Uterus (tissue), 4 donors: Measurements from ENCODE around the gene UMODL1. TPM values are rescaled to one million over a fixed set of nuclear protein-coding genes. Genes with fewer than 3 reads are reported as not detected.

Experiments
- DNase-seq, 2 donors: peaks; one replicate each; pipeline ENCODE4 v3.0.0-alpha.2; 2019 to 2020
- H3K27ac ChIP-seq, 2 donors: fragments of 200-600 bp; sonication (generic); 1 replicate in 1 of 2; 2 replicates in 1 of 2; pipeline ENCODE4 v1.5.1; 2016 to 2018
- H3K27me3 ChIP-seq, 2 donors: fragments of 200-600 bp; sonication (generic); one replicate each; pipeline ENCODE4 v1.5.1; 2018 to 2019; ENCODE audit warnings: control low read depth in 1 of 2
- H3K36me3 ChIP-seq, 2 donors: fragments of 200-600 bp; sonication (generic); one replicate each; pipeline ENCODE4 v1.5.1; 2019; ENCODE audit warnings: control low read depth in 1 of 2
- H3K4me1 ChIP-seq, 2 donors: fragments of 200-600 bp; sonication (generic); one replicate each; pipeline ENCODE4 v1.5.1; 2018 to 2019; ENCODE audit warnings: control low read depth in 1 of 2
- H3K4me3 ChIP-seq, 2 donors: fragments of 200-600 bp; sonication (generic); 1 replicate in 1 of 2; 2 replicates in 1 of 2; pipeline ENCODE4 v1.5.1; 2018 to 2019; ENCODE audit warnings: mild to moderate bottlenecking in 1 of 2
- H3K9me3 ChIP-seq, 2 donors: fragments of 200-600 bp; sonication (generic); one replicate each; pipeline ENCODE4 v1.5.1; 2019; ENCODE audit warnings: control low read depth in 1 of 2
- POLR2A ChIP-seq, 2 donors: fragments of 450-650 bp; IDR thresholded peaks; one replicate each; pipeline ENCODE4 v1.6.1; 2016; ENCODE audit warnings: antibody characterized with exemption in 2 of 2, mild to moderate bottlenecking in 1 of 2, moderate library complexity in 1 of 2
- intact Hi-C: fragments of 100-400 bp; cut with DNase I; formaldehyde crosslinking; loops from one replicate; pipeline ENCODE4 v1.15.1; 2023; ENCODE audit warnings: low total_unique reads
- total RNA-seq, 4 donors: library from RNA; depleted of rRNA in 3 of 4; stranded (reverse); fragments of >200 nt in 3 of 4; gene quantifications; one replicate each; pipeline versions ENCODE4 v1.1.0 to v1.2.4, GENCODE V29; 2014 to 2023
- TF ChIP-seq, protein P1 (sequence below), 4 experiments: fragments of 200-600 bp in 2 of 4; fragments of 450-650 bp in 2 of 4; sonication (generic) in 2 of 4; IDR thresholded peaks; one replicate each; pipeline ENCODE4 v1.5.1; 2016 to 2019; ENCODE audit warnings: antibody characterized with exemption in 4 of 4, mild to moderate bottlenecking in 2 of 4, moderate library complexity in 1 of 4
- donor health status: DM: yes; HTN: yes; CAD: no.

The UMODL1 gene
- total RNA-seq, 4 donors from 2014 or later = not detected

DNA sequence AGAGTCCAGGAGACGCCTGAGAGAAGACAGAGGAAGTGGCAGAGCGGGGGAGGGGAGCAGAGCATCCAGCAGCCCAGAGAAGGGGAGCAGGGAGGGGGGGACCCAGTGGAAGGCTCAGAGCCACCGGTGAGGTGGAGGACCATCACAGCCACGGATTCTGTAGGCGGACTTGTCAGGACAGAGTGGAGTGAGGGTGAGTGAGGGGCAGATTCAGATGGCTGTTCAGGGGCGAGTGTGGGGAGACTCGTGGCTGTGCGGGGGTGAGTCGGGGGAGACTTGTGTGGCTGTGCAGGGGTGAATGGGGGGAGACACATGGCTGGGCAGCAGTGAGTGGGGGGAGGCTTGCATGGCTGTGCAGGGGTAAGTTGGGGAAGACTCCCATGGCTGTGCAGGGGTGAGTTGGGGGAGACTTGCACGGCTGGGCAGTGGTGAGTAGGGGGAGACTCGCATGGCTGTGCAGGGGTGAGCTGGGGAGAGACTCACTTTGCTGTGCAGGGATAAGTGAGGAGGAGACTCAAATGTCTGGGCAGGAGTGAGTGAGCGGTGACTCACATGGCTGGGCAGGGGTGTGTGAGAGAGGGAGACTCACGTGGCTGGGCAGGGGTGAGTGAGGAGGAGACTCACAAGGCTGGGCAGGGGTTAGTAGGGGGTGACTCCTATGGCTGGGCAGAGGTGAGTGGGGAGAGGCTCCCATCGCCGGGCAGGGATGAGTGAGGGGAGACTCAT lies 91.0 kb downstream of the UMODL1 start:
- intact Hi-C loops = no loop called here
- no peak for DNase-seq
- Histone ChIP-seq H3K4me3 (no peak overlapping the region), H3K9me3 (no peaks in the 10 kb centered on the region), H3K4me1 (no peaks in the 10 kb centered on the region), H3K27ac (no peak overlapping the region), H3K27me3 (peaks cover 0 to 4% of the 10 kb centered on the region in 2 donors), H3K36me3 (no peaks in the 10 kb centered on the region)
- TF ChIP-seq, protein P1, sequence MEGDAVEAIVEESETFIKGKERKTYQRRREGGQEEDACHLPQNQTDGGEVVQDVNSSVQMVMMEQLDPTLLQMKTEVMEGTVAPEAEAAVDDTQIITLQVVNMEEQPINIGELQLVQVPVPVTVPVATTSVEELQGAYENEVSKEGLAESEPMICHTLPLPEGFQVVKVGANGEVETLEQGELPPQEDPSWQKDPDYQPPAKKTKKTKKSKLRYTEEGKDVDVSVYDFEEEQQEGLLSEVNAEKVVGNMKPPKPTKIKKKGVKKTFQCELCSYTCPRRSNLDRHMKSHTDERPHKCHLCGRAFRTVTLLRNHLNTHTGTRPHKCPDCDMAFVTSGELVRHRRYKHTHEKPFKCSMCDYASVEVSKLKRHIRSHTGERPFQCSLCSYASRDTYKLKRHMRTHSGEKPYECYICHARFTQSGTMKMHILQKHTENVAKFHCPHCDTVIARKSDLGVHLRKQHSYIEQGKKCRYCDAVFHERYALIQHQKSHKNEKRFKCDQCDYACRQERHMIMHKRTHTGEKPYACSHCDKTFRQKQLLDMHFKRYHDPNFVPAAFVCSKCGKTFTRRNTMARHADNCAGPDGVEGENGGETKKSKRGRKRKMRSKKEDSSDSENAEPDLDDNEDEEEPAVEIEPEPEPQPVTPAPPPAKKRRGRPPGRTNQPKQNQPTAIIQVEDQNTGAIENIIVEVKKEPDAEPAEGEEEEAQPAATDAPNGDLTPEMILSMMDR (IDR thresholded peaks at IDR 0.05) = no peak
- no peak for TF ChIP-seq POLR2A (IDR thresholded peaks at IDR 0.05)

DNA sequence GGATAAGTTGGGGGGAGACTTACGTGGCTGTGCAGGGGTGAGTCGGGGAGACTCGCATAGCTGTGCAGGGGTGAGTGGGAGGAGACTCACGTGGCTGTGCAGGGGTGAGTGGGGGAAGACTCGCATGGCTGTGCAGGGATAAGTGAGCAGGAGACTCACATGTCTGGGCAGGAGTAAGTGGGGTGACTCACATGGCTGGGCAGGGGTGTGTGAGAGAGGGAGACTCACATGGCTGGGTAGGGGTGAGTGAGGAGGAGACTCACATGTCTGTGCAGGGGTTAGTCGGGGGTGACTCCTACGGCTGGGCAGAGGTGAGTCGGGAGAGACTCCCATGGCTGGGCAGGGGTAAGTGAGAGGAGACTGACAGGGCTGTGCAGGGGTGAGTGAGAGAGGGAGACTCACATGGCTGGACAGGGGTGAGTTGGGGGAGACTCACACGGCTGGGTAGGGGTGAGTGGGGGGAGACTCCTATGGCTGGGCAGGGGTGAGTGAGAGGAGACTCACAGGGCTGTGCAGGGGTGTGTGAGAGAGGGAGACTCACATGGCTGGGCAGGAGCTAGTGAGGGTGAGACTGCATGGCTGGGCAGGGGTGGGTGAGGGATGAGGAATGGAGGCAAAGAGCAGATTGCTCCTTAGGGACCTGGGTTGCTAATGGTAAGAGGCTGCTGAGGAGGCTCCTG lies 91.9 kb downstream of the UMODL1 start:
- H3K4me3 ChIP-seq = no peak overlapping the region
- TF ChIP-seq, protein P1 (IDR thresholded peaks at IDR 0.05) = no peak
- TF ChIP-seq POLR2A (IDR thresholded peaks at IDR 0.05) = no peak
- no peaks in the 10 kb centered on the region for H3K36me3 ChIP-seq
- intact Hi-C loops = no loop called here
- no peak overlapping the region for H3K27ac ChIP-seq
- DNase-seq = no peak
- H3K27me3 ChIP-seq = no peaks in the 10 kb centered on the region
- H3K4me1 ChIP-seq = no peaks in the 10 kb centered on the region
- no peaks in the 10 kb centered on the region for H3K9me3 ChIP-seq

DNA sequence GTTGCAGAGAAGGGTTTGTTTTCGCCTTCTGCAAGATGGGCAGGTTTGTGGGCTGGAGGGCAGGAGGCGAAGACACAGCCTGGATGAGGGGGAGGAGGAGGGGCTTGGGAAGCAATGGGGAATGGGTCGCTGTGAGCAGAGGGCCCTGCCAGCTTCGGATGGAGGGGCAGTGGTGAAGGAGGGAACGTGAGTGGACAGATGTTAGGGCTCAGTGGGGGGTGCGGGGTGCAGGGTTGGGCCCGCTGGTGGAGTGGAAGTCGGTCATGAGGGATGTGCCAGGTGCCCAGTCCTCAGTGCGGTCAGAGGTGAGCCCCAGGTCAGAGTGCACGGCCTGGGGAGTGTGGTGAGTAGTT lies 92.4 kb downstream of the UMODL1 start:
- no peaks in the 10 kb centered on the region for H3K27me3 ChIP-seq
- no peak overlapping the region for H3K4me3 ChIP-seq
- H3K9me3 ChIP-seq = no peaks in the 10 kb centered on the region
- no peak for TF ChIP-seq POLR2A (IDR thresholded peaks at IDR 0.05)
- TF ChIP-seq, protein P1 (IDR thresholded peaks at IDR 0.05) = no peak
- no peak overlapping the region for H3K27ac ChIP-seq
- intact Hi-C loops = no loop called here
- H3K36me3 ChIP-seq = no peaks in the 10 kb centered on the region
- H3K4me1 ChIP-seq = no peaks in the 10 kb centered on the region
- no peak for DNase-seq

DNA sequence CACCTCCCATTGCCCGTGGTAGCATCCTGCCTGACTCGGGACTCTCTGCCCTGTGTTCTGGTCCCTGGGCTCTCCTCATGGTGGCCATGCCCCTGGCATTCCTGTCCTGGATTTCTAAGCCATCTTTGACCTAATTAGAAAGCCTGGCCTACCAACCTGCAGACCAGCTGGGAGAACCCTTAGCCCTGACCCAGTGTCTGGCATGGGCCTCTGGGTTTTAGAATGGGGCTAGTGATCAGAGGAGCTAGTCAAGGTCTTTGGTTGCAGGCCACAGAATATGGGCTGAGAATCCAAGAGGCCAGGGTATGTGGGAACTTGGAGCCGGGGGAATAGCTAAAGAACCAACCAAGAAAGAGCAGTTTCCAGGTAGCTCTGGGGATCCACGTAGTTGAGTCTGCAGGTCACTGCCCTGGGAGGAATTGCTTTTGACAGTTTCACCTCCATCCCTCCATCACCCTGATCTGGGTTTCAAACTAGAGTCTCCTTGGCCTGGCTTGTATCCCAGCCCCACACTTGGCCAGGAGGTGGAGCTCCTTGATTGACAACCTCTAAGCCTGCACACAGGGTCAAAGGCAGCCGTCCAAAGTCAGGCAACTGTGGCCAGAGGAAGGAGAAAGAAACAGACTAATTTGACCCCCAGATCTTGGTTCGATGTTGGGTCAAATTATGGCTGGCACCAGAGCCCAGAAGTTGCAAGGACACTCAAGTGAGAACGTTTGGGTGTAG lies 93.1 kb downstream of the UMODL1 start:
- peak in 1 of 2 donors; percentile 26 for DNase-seq
- Histone ChIP-seq H3K27me3 (no peaks in the 10 kb centered on the region), H3K9me3 (no peaks in the 10 kb centered on the region), H3K4me1 (no peaks in the 10 kb centered on the region), H3K27ac (no peak overlapping the region), H3K36me3 (no peaks in the 10 kb centered on the region), H3K4me3 (no peak overlapping the region)
- intact Hi-C loops = no loop called here
- no peak for TF ChIP-seq POLR2A (IDR thresholded peaks at IDR 0.05)
- TF ChIP-seq, protein P1 (IDR thresholded peaks at IDR 0.05) = peak in 2 of 4 experiments; percentile 8 to 45

DNA sequence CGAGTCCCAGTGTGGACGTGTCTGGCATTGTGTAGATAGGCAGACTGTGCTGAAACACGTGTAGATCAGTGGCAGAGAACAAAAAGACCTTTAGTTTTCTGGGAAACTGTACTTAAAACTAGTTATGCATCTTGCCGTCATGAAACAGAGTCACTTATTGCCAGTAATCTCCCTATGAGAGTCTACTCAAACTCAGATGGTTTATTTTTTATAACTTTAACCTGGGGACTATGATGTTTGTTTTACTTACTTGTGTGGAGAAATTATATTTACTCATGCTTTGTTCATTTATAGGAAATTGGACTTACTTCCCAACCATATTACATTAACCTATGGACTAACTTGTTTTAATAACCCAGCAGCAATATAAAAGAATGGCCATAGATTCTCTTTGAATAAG lies 93.7 kb downstream of the UMODL1 start:
- H3K27ac ChIP-seq = no peak overlapping the region
- H3K27me3 ChIP-seq = no peaks in the 10 kb centered on the region
- TF ChIP-seq, protein P1 (IDR thresholded peaks at IDR 0.05) = no peak
- no peak for TF ChIP-seq POLR2A (IDR thresholded peaks at IDR 0.05)
- H3K36me3 ChIP-seq = no peaks in the 10 kb centered on the region
- H3K4me3 ChIP-seq = no peak overlapping the region
- DNase-seq = no peak
- no peaks in the 10 kb centered on the region for H3K4me1 ChIP-seq
- intact Hi-C loops = no loop called here
- no peaks in the 10 kb centered on the region for H3K9me3 ChIP-seq
